ENCODE data around the gene OBSCN.
"Not testable (repeated sequence)": the region's sequence is repeated elsewhere in the genome, so short reads cannot be mapped to it uniquely, and the experiment has no call there.

Gene OBSCN

DNA sequence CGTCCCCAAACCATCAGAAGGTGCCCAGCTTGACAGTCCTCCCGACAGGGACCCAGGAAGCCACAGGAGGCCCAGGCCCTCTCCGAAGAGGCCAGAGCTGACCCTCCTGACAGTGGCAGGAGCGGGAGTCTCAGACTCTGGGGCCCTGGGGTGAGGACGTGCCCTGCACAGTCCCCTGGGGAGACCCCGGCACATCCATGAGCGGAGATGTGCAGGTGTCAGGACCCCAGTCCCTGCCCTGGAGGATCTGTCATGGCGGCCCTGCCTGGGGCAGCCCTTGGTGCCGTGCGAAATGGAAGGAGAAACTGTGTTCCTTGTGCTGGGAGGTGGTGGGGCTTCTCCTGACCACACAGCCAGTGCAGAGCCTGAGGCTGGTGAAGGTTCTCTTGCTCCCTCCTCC lies 55.8 kb downstream of the OBSCN start:
- no peak for DNase-seq (ENCODE audit: low spot score)

DNA sequence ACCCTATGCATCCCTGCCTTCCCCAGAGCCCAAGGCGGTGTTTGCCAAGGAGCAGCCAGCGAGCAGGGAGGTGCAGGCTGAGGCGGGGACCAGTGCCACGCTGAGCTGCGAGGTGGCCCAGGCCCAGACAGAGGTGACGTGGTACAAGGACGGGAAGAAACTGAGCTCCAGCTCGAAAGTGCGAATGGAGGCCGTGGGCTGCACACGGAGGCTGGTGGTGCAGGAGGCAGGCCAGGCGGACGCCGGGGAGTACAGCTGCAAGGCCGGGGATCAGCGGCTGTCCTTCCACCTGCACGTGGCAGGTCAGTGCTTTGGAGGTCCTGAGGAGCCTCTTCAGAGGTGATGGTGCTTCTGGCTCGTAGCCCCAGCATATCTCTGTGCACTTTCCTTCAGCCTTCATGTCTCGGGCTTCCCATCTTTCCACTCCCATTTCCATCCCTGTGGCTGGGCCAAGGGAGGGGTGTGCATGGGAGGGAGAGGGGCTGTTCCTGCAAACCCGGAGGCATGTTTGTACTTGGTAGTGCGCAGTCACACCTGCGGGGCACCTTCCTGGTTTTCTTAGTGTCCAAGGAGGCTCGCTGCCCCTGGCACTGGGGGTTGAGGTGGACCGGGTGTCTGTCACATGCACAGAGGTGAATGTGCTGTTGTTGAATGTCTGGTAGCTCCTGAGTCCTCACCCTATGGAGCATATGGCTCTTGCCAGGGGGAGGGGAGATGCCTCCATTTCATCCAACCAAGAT lies 56.4 kb downstream of the OBSCN start:
- DNase-seq (ENCODE audit: low spot score): no peak

DNA sequence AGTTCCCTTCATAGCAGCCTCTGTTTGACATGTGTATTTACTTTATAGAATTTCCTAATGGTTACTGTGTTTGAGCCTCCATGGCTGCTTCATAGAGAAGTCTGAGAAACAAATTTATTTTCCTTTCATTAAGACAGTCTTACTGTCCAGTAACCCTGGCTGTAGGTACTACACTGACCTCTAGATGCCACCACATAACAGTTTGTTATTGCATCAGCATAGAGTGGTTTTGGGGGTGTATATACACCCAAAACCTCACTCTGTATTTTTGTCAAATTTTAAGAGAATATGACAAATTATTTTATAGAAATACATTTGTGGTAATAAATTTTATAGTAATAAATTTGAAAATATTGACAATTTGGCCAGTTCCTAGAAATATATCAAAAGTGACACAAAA lies 57.3 kb downstream of the OBSCN start:
- DNase-seq (ENCODE audit: low spot score): peak; percentile 47

DNA sequence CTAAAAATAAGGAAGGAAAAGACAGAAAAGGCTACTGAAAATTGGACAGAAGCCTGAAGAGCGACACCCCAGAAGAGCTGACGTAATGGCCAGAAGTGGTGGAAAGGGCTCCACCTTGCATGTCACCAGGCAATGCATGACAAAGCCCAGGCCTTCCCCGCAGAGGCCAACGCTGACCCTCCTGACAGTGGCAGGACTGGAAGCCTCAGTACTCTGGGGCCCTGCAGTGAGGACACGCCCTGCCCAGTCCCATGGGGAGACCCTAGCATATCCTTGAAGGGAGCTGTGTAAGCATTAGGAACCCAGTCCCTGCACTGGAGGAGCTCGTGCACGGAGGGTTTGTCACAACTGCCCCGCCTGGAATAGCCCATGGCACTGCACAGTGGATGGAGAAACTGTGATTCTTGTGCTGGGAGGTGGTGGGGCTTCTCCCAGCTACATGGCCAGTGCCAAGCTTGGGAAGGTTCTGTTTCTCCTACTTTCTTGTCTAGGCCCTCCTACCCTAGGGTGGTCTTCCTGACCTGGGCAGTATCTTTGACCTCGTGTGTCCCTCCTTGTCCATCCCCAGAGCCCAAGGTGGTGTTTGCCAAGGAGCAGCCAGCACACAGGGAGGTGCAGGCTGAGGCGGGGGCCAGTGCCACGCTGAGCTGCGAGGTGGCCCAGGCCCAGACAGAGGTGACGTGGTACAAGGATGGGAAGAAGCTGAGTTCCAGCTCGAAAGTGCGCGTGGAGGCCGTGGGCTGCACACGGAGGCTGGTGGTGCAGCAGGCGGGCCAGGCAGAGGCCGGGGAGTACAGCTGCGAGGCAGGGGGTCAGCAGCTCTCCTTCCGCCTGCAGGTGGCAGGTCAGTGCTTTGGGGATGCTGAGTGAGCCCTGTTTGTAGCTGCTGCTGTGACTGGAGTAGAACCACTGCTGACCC lies 60.4 kb downstream of the OBSCN start:
- DNase-seq (ENCODE audit: low spot score): no peak

DNA sequence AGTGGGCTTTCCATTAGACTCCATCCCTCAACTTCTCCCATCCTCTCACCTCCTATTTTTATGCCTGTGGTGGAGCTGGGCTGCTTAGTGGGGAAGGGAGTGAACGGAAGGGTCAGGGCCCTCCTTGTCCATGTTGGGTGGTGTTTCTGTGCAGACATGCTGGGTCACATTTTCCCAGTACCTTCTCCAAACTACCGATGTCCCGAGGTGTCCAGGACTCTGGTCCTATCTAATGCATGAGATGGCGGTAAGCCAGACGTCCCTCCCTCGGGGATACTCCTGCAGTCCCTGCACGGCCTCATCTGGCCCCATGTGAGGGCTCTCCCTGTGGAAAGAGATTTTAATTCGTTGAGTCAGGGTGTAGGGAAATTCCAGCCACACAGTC lies 61.0 kb downstream of the OBSCN start:
- DNase-seq (ENCODE audit: low spot score): no peak

DNA sequence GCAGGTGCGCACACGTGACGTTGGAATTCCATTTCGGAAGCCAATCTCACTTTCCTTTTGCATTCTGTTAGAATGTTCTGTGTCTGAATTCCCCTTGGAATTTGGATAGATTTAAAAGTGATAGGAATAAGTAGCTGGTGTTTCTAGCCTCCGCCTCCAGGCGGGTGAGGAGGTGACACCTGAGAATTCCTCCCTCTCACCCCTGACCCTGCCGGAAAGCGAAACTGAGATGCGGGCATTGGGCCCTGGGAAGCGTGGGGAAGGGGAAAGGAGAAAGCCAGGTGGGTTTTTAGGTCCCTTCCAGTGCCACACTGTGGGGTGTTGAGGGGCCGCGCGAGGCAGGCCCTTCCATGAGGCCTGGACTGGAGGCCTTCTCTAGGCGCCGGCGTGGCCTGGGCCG lies 61.6 kb downstream of the OBSCN start:
- DNase-seq (ENCODE audit: low spot score): not testable (repeated sequence)

DNA sequence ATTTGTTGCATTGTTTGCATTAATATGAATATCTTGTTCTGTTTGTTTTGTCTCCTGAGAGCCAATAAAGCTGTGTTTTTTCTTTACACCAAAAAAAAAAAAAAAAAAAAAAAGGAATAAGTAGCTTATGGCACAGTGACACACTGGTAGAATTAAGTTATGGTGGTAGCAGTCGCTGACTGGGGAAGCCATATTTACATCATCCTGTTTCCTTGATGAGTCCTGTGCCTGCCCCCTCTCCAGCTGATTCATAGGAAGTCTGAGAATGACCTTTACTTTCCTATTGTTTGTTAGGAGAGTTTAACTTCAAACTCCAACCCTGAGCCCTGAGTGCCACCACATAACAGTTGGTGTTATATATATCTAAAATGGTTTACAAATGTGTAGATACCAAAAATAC lies 62.2 kb downstream of the OBSCN start:
- no peak for DNase-seq (ENCODE audit: low spot score)

DNA sequence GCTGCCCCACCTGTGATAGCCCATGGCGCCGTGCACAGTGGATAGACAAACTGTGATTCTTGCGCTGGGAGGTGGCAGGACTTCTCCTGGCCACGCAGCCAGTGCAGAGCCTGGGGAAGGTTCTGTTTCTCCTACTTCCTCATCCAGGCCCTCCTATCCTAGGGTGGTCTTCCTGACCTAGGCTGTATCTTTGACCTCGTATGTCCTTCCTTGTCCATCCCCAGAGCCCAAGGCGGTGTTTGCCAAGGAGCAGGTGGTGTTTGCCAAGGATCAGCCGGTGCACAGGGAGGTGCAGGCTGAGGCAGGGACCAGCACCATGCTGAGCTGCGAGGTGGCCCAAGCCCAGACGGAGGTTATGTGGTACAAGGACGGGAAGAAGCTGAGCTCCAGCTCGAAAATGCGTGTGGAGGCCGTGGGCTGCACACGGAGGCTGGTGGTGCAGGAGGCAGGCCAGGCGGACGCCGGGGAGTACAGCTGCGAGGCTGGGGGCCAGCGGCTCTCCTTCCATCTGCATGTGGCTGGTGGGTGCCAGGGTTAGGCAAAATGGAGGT lies 63.9 kb downstream of the OBSCN start:
- no peak for DNase-seq (ENCODE audit: low spot score)

DNA sequence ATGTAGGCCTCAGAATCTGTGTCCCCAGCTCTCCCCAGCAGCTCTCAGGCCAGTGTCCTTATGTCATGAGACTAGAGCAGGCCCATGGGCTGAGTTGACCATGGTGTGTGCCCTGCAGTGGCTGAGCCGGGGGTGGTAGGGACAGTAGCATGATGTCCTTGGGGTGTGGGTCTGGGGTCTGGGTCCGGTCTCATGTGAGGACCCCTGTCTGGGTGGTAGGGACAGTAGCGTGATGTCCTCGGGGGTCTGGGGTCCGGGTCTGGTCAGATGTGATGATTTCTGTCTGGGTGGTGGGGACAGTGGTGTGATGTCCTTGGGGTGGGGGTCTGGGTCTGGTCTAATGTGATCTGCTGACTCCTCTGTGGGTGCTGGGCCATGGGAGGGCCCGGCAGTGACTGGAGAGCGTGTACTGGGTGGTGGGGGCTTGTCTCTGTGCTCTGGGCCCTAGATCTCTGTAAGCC lies 64.5 kb downstream of the OBSCN start:
- no peak for DNase-seq (ENCODE audit: low spot score)

DNA sequence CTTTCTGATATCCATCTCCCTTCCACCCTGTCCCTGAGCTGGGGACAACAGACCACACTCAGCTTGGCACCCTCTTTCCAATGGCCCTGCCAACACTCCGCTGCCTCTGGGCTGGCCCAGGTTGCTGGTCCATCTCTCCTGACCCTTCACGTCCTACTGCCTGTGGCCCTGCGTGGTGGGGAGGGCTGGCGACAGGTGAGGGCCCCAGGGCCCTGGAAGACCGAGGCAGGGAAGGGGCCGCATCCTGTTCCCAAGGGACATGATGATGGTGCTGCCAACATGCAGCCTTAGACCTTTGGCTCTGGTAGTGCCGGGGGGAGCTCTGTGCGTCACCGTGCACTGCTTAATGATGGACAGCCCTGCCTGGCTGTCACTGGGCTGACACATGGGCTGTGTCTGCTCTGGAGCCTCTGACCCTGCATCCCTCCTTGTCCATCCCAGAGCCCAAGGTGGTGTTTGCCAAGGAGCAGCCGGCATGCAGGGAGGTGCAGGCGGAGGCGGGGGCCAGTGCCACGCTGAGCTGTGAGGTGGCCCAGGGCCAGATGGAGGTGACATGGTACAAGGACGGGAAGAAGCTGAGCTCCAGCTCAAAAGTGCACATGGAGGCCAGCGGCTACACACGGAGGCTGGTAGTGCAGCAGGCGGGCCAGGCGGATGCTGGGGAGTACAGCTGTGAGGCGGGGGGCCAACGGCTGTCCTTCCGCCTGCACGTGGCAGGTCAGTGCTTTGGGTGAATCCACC lies 65.2 kb downstream of the OBSCN start:
- DNase-seq (ENCODE audit: low spot score): peak; percentile 33

DNA sequence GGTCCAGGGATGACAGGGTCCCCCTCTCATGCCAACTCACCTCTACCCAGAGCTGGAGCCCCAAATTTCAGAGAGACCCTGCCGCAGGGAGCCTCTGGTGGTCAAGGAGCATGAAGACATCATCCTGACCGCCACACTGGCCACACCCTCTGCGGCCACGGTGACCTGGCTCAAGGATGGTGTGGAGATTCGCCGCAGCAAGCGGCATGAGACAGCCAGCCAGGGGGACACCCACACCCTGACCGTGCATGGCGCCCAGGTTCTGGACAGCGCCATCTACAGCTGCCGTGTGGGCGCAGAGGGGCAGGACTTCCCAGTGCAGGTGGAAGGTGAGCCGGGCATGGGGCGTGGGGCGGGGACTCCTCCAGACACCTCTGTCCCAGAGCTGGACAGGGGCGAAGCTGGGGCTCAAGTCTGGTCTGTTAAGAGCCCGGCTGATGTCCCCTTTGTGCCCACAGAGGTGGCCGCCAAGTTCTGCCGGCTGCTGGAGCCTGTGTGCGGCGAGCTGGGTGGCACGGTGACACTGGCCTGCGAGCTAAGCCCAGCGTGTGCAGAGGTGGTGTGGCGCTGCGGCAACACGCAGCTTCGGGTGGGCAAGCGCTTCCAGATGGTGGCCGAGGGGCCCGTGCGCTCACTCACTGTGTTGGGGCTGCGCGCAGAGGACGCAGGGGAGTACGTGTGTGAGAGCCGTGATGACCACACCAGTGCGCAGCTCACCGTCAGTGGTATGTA lies 66.0 kb downstream of the OBSCN start:
- DNase-seq (ENCODE audit: low spot score): no peak

DNA sequence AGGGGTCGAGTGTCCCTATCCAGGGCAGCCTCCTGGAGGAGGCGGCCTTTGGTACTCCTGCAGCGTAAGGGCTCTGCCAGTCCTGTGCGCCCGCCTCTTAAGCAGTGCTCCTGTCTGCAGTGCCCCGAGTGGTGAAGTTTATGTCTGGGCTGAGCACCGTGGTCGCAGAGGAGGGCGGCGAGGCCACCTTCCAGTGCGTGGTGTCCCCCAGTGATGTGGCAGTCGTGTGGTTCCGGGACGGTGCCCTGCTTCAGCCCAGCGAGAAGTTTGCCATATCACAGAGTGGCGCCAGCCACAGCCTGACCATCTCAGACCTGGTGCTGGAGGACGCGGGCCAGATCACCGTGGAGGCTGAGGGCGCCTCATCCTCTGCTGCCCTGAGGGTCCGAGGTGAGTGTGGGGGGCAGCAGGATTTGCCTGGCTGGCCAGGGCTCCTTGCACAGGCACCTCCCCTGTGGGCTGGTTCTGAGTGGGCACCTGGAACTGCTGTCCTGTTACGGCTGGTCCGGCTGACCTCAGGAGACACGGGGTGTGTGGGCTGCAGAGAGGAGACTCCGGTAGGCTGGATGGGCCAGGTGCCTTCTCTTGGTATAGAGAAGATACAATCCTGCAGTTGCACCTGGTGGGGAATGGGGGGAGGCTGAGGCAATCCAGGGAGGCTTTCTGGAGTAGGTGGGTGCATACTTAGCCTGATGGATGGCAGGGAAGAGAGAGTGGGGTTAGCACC lies 66.8 kb downstream of the OBSCN start:
- DNase-seq (ENCODE audit: low spot score): no peak

DNA sequence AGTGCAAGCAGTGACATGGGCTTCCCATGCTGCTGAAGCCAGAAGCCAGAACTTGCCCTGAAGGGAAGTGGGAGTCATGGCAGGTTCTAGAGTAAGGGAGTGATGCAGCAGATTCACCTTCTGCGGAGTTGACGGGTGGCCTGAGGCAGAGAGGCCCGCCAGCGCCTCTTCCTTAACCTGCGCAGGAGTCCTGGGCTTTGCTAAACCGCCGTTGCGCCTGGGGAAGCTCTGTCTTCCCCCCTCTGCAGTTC lies 67.3 kb downstream of the OBSCN start:
- DNase-seq (ENCODE audit: low spot score): no peak

DNA sequence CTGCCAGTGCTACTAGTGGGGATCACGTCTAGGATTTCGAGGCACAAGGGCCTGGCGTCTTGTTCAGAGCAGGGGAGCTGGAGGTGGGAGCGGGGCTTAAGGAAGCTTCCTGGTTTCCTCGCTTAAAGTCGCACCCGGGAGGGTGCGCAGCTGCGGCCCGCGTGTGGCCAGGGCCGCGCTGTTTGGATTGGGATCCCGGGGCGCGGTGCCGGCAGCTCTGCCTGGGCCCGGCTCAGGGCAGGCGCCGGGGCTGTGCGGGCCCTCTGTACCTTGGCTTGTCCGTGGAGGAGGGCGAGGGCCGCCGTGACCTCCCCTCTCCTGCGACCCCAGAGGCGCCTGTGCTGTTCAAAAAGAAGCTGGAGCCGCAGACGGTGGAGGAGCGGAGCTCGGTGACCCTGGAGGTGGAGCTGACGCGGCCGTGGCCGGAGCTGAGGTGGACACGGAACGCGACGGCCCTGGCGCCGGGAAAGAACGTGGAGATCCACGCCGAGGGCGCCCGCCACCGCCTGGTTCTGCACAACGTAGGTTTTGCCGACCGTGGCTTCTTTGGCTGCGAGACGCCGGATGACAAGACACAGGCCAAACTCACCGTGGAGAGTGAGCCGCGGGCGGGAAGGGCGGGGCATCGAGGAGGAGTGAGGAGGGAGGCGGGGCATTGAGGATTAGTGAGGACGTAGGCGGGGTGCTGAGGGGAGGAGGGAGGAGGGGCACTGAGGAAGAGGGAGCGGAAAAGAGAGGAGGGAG lies 67.8 kb downstream of the OBSCN start:
- DNase-seq (ENCODE audit: low spot score): peak; percentile 91

DNA sequence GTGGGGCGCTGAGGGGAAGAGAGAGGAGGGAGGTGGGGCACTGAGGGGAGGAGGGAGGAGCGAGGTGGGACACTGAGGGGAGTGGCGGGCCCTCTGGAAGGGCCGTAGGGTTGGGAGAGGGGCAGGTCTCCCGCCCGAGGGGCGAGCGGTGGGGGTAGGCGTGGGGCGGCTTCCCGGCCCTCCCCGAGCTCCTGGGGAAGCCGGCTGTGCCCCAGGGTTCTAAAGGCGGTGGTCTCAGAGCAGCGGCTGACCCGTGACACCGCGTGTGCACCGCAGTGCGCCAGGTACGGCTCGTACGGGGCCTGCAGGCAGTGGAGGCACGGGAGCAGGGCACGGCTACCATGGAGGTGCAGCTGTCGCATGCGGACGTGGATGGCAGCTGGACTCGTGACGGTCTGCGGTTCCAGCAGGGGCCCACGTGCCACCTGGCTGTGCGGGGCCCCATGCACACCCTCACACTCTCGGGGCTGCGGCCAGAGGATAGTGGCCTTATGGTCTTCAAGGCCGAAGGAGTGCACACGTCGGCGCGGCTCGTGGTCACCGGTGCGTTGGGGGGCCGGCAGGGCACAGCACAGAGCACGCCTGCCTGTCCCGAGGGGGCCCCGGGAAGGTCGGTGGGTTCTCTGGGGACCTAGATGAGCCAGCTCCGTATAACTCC lies 68.5 kb downstream of the OBSCN start:
- DNase-seq (ENCODE audit: low spot score): no peak

DNA sequence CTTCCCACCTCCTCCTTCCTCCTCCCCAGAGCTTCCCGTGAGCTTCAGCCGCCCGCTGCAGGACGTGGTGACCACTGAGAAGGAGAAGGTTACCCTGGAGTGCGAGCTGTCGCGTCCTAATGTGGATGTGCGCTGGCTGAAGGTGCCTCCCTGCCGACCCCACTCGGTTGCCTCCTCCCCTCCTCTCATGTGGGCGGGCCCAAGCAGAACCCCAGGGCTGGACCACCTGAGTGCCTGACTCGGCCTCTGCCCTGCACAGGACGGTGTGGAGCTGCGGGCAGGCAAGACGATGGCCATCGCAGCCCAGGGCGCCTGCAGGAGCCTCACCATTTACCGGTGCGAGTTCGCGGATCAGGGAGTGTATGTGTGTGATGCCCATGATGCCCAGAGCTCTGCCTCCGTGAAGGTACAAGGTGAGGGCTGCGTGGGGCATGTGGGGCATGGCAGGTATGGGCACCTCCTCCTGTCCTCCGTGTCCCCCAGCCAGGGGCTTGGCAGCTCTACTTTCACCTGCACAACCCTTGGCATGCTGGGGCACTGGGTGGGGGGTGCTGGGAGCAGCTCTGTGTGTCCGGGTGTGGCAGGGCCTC lies 69.2 kb downstream of the OBSCN start:
- no peak for DNase-seq (ENCODE audit: low spot score)

DNA sequence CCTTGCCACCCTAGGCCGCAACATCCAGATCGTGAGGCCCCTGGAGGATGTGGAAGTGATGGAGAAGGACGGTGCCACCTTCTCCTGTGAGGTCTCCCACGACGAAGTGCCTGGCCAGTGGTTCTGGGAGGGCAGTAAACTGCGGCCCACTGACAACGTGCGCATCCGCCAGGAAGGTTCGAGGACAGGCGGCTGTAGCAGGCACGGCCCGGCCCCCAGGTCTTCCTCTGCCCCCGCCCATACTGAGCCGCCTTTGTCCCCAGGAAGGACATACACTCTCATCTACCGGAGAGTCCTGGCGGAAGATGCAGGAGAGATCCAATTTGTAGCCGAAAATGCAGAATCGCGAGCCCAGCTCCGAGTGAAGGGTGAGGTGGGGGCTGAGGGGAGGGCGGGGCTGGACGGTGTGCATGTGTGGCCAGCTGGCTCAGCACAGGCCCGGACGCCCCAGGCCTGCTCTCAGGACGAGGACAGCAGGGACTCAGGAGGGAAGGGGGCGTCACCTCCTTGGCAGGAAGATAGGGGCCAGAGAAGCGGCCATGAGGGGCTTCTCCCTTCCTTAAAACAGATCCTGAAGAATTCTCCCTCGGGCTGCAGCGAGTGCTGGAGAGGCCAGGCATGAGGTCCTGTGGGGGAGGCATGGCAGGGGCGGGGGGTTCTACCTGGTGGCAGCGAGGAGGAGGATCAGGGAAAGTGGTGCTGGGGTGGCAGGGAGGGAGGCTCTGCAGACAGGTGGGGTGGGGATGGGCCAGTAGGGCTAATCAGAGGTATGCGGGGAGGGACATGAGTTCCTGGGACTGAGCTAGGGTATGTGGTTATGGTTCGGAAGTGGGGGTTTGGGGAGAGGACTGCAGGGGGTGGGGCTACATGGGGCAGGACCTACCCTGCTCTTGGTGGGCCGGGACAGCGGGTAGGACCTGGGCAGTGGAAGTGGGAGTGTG lies 69.9 kb downstream of the OBSCN start:
- DNase-seq (ENCODE audit: low spot score): no peak

DNA sequence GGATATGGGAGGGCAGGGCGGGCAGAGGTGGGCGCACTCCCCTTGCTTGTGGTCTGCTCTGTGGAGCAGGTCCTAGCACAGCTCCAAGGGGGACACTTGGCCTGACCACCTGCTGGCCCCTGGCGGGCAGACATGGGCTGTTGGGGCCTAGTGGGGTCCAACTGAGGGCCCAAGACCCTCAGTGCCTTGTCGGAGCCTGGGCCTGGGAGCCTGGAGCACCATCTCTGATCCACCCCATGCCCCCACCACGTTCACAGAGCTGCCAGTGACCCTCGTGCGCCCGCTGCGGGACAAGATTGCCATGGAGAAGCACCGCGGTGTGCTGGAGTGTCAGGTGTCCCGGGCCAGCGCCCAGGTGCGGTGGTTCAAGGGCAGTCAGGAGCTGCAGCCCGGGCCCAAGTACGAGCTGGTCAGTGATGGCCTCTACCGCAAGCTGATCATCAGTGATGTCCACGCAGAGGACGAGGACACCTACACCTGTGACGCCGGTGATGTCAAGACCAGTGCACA lies 70.6 kb downstream of the OBSCN start:
- DNase-seq (ENCODE audit: low spot score): no peak
